ENCODE measurements around the gene OR2D2. TPM values are rescaled to one million over a fixed set of nuclear protein-coding genes. Genes with fewer than 3 reads are reported as not detected.

The OR2D2 gene, protein sequence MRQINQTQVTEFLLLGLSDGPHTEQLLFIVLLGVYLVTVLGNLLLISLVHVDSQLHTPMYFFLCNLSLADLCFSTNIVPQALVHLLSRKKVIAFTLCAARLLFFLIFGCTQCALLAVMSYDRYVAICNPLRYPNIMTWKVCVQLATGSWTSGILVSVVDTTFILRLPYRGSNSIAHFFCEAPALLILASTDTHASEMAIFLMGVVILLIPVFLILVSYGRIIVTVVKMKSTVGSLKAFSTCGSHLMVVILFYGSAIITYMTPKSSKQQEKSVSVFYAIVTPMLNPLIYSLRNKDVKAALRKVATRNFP
- 0.22 and 0.79 TPM in 2 replicates for total RNA-seq

DNA sequence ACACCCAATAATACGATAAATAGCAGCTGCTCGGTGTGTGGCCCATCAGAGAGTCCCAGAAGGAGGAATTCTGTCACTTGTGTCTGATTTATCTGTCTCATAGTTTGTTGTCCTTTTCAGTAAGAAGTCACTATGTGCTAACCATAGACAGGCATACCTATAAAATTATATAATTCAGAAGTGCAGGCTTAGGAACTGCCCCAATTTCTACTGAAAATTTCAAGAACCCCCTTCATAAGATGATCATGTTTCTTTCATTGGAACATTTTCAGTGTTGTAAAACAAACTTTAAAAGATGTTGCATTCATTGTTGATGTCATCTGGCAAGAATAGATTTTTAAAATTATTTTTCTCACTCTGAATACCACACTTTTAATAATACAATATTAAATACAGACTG is at the start of gene OR2D2:
OR2D2 (minus strand) TSS at position 101 of the 400 bp plus-strand sequence; CDS start at position 101, 0 bp downstream.

DNA sequence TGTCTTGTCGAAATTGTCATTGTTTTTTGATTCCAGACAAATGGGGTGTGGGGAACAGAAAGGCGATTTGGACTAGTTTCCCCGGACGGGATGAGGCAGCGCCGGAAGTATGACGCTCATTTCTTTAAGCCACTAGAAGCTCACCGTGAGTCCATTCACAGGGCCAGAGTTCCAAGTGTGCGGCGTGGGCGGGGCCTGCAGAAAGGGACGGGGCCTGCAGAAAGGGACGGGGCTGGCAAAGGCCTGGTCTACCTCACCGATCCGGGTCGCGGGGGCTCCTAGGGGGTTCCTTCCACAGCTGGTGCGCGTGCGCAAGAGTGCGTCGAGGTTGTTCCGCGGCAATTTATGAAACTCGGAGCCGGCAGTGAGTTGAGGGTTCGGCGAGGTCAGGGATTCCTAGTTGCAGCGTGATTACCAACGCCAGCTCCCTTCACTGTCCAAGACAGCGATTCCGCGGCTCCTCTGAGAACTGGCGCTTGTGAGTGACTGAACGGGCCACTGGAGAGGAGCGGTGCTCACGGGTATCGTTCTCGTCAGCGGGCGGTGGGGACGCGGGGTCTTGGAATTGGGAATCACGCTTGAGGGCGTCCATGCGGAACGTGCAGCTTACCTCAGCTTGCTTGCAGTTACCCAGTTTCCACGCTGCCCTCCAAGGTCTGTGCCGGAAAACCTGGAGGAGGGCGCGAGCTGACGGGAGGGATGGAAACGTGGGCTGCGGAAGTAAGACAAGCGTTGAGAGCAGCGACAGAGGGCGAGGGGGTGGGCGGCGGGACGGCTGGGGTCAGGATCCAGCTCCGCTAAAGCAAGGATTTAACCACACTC is 34.1 kb upstream of the OR2D2 start, which contains the start of gene ZNF215:
ZNF215 (plus strand) TSS at position 219 of the 822 bp plus-strand sequence. CDS start 5,847 bp downstream, outside the sequence.

DNA sequence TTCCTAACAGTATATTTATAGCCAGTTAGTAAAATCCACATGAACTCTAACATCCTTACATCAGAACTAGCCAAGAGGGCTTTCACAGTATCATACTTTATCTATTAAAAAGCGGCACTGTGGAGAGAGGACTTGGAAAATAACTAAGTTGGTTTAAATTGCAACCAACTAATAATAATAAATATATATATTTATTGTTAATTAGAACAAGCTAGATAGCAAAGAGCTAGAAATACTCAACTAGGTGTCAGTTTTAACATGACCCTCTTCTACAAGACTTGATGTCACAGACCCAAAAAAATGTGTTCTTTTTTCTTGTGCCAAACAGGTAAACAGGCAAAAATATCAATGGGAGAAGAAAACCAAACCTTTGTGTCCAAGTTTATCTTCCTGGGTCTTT is 28.4 kb upstream of the OR2D2 start, which contains the start of gene OR2D3:
OR2D3 (plus strand) TSS at position 301 of the 400 bp plus-strand sequence; CDS start at position 301, 0 bp downstream.

DNA sequence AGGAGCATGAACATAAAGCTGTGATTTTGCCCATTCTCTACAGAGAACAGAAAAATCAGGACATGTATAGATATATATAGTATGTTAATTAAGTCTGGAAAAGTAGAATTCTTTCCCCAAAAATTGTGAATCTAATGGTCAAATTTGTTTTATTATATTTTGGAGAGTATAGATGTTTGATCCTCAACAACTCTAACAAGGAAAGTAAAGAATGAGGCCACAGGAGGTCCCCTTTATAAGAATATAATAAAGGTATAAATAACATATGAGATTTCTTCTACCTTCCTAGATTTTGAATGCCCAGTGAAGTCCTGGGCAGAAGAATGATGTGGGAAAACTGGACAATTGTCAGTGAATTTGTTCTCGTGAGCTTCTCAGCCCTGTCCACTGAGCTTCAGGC is 16.0 kb downstream of the OR2D2 start, which contains the start of gene OR10A4:
OR10A4 (plus strand) TSS at position 301 of the 400 bp plus-strand sequence; CDS start at position 324, 23 bp downstream.

DNA sequence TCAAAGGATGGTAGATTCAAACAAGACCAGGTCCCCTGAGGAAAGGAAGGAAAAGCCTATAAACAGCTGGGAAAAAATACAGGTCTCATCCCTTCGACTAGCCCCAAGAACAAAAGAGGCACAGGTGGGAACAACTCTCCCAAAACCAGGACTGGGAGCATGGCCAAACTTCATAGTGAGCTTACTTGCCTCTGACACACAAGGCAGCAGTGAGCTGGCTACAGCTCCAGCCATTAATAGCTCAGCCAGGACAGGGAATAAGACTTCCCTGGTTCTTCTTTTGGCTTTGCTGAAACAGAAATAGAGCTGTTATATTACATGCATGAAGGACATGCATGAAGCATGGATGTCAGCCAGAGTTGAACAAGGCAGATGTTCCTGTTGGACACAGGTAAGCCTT is 29.3 kb downstream of the OR2D2 start, which contains the start of gene OR10A2:
OR10A2 (plus strand) TSS at position 97 of the 400 bp plus-strand sequence. CDS start 6,698 bp downstream, outside the sequence.

DNA sequence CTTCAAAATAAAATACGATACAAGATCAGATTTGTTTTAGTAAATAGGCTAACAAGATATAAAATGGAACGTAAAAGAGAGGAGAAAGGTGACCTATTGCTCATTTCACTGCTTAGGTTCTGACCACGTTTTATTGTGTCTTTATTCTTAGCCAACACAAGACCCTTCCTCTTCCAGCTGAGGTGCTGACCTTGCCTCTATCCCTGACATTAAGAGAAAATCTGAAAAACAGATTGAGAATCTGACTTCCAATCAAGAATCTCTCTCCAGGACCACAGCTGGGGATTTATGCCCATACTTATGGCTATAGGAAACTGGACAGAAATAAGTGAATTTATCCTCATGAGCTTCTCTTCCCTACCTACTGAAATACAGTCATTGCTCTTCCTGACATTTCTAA is 46.9 kb downstream of the OR2D2 start, which contains the start of gene OR10A5:
OR10A5 (plus strand) TSS at position 301 of the 400 bp plus-strand sequence; CDS start at position 301, 0 bp downstream.

Other genes with a start within 250 kb of the OR2D2 start
- gene DCHS1, start 236.7 kb downstream of the OR2D2 start, total RNA-seq = 0.33 and 8.2 TPM in 2 replicates
- 36.5 and 37.7 TPM in 2 replicates for gene MRPL17, start 209.2 kb downstream of the OR2D2 start, total RNA-seq
- gene OR2AG2, start 120.5 kb downstream of the OR2D2 start, total RNA-seq = 0.11 and 0.39 TPM in 2 replicates
- not detected in 2 replicates for gene OR2AG1, start 109.5 kb downstream of the OR2D2 start, total RNA-seq
- gene OR6A2, start 92.8 kb downstream of the OR2D2 start, total RNA-seq = 0.11 and 0.39 TPM in 2 replicates
- not detected in 2 replicates for gene OR10A5, start 46.8 kb downstream of the OR2D2 start, total RNA-seq
- gene OR10A2, start 29.4 kb downstream of the OR2D2 start, total RNA-seq = not detected in 2 replicates
- gene OR10A4, start 15.9 kb downstream of the OR2D2 start, total RNA-seq = not detected in 2 replicates
- not detected in 2 replicates for gene OR2D3, start 28.5 kb upstream of the OR2D2 start, total RNA-seq
- 2.7 and 3.9 TPM in 2 replicates for gene ZNF215, start 33.9 kb upstream of the OR2D2 start, total RNA-seq
- 1.7 and 4.3 TPM in 2 replicates for gene ZNF214, start 127.8 kb upstream of the OR2D2 start, total RNA-seq
- under 0.01 TPM in 1 of 2 replicates, not detected in the other for gene NLRP14, start 128.0 kb upstream of the OR2D2 start, total RNA-seq
- not detected in 2 replicates for gene RBMXL2, start 196.5 kb upstream of the OR2D2 start, total RNA-seq

Measured in placental epithelial cell (primary cell).